GM19467 (cell line): ENCODE results near the gene BRWD1.
"Not testable (repeated sequence)": the region's sequence is repeated elsewhere in the genome, so short reads cannot be mapped to it uniquely, and the experiment has no call there.

Source experiments
- ATAC-seq: cut with Tn5 transposase; IDR thresholded peaks from one replicate; pipeline ENCODE4 v1.9.1; 2021; ENCODE audit warnings: mild to moderate bottlenecking, moderate library complexity; ENCODE audit not compliant: unreplicated experiment

The BRWD1 gene

GRCh38 chr21:39288987-39289386 is 24.4 kb downstream of the BRWD1 start:
- ATAC-seq, result no peak

DNA sequence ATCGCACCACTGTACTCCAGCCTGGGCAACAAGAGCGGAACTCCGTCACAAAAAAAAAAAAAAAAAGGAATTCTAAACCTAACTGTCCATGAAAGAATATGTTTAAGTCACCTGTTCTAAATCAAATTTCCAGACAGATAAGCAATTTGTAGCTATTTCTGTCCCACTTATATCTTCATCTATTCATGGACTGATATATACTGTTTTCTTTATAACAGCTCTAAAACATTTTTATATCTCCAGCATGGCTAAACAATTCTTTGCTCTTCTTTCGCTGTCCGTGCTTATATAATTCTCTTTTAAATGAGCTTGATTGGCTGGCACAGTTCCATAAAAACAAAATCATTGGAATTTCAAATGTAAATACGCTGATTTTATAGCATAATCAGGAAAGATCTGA is 30.5 kb downstream of the BRWD1 start:
- no peak for ATAC-seq

- ATAC-seq, result no peak
Measured at GRCh38 chr21:39281853-39282252, 31.6 kb downstream of the BRWD1 start.

DNA sequence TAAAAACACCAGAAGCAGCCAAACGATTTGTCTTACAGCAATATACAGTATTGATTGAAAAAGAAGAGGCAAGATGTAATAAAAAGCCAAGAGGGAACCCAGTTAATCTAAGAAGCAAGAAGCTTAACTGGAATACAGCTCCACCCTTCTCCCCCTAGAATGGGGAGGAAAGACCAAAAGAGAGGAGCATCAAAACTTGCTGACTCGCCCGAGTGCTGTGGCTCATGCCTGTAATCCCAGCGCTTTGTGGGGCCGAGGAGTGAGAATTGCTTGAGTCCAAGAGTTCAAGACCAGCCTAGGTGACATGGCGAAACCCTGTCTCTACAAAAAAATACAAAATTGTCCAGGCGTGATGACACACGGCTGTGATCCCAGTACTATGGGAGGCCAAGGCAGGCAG is 32.2 kb downstream of the BRWD1 start:
- no peak for ATAC-seq

- ATAC-seq, result no peak
Measured at GRCh38 chr21:39269620-39270019, 43.8 kb downstream of the BRWD1 start.

DNA sequence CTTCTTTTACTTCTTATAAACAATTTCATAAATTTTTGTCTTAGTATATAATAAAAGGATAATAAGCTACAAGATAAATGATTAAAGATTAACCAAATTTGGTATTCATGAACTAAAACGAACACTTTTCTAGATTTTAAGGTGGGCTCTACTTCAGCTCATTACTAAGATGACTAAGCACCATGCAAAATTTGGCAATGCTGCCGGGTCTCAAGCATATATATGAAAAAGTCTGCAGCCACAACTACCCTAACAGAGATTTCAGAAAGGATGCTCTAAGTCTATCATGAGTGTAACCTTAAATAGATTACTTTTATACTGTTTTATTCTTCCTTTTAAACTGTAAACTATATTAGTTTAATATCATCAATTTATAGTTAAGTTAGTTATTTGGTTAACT is 47.8 kb downstream of the BRWD1 start:
- ATAC-seq, result no peak

GRCh38 chr21:39263372-39263771 is 50.1 kb downstream of the BRWD1 start:
- ATAC-seq, result no peak

- no peak for ATAC-seq
Measured at GRCh38 chr21:39258207-39258606, 55.2 kb downstream of the BRWD1 start.

GRCh38 chr21:39251326-39251725 is 62.1 kb downstream of the BRWD1 start:
- no peak for ATAC-seq

DNA sequence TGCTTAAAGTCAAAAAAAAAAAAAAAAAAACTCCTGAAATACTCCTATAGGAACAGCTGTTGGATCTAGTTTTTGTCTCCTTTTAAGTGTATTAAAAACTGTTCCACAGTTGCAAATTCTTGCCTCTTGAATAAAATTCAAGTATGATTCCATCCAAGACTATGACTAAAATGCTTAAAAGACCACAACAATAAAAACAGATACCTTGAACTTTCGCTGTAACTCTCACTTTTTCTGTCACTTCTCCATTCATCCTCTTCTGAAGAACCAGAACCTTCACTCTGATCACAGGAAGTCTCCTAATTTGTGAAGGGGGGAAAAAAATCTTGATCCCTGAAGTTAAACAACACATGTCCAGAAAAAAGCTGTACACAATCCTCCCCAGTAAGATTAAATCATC is 75.2 kb downstream of the BRWD1 start:
- ATAC-seq, result no peak

GRCh38 chr21:39232861-39233291 is 80.6 kb downstream of the BRWD1 start:
- ATAC-seq, result no peak

- no peak for ATAC-seq
Measured at GRCh38 chr21:39224930-39225329, 88.5 kb downstream of the BRWD1 start.

GRCh38 chr21:39221997-39222486 is 91.4 kb downstream of the BRWD1 start:
- no peak for ATAC-seq

- ATAC-seq, result no peak
Measured at GRCh38 chr21:39221282-39221996, 92.0 kb downstream of the BRWD1 start.

DNA sequence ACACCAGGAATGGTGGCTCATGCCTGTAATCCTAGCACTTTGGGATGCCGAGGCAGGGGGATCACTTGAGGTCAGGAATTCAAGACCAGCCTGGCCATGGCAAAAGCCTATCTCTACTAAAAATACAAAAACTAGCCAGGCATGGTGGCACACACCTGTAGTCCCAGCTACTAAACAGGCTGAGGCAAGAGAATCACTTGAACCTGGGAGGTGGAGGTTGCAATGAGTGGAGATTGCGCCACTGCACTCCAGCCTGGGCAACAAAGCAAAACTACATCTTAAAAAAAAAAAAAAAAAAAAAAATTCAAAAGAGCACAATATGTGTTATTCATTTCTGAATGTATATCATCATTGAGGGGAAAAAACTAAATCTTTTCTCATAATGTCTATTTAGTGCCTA is 92.6 kb downstream of the BRWD1 start:
- not testable (repeated sequence) for ATAC-seq

DNA sequence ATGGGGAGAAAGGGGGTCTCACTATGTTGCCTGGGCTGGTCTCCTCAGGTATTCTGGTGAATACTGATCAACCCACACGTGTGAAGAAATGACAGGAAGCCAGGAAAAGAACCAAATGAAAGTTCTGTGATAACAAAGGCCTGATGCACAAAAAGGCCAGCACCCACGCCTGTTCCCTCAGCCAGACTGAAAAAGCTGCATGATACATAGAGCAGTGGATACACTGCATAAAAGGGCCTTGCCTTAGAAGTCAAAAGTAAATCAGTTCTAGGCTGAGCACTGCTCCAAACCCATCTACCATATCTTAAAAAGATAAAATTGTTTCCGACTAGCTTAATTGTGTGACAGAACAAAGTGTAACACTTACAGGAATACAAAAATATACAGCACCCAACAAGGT is 93.3 kb downstream of the BRWD1 start:
- no peak for ATAC-seq

DNA sequence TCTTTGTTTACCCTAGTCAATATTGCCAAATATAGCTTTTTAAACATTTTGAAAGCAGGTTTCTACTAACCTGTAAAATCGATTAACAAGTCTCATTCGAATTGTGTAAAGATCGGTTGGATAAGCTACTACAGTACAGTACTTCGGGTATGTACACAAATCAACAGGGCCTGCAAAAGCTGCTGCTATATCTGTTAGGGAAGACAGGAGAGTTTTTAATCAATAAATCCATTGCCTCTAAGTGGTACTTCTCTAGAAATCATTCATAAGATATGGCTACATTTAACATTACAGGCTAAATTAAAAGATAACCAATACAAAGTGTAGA is 95.4 kb downstream of the BRWD1 start:
- ATAC-seq, result no peak

GRCh38 chr21:39217356-39218081 is 95.9 kb downstream of the BRWD1 start:
- no peak for ATAC-seq

- no peak for ATAC-seq
Measured at GRCh38 chr21:39216290-39216689, 97.1 kb downstream of the BRWD1 start.

GRCh38 chr21:39215078-39215477 is 98.4 kb downstream of the BRWD1 start:
- no peak for ATAC-seq

GRCh38 chr21:39209334-39209688 is 104.1 kb downstream of the BRWD1 start:
- ATAC-seq, result no peak

GRCh38 chr21:39208624-39209333 is 104.7 kb downstream of the BRWD1 start:
- ATAC-seq, result no peak
